ENCODE data around the gene GMPPA.

- TF ChIP-seq SUZ12 (IDR thresholded peaks at IDR 0.05; ENCODE audit: extremely low read depth, insufficient read depth, insufficient read length), result no peak
- no peak for TF ChIP-seq YY1 (IDR thresholded peaks at IDR 0.05; ENCODE audit: insufficient read depth, insufficient read length)
Measured at GRCh38 chr2:219537657-219538488, 39.2 kb downstream of the GMPPA start.
